CD4-positive, alpha-beta T cell treated with Interleukin-21 for 1 hour (primary cell): ENCODE data around the gene CLDND2.

ENCODE experiments used
- DNase-seq: peaks from one replicate; pipeline ENCODE4 v3.0.0-alpha.2; 2020

CLDND2 gene

GRCh38 chr19:51380379-51380778, 11.6 kb upstream of the CLDND2 start:
- no peak for DNase-seq

GRCh38 chr19:51377422-51377821, 8.6 kb upstream of the CLDND2 start:
- DNase-seq = no peak

DNA sequence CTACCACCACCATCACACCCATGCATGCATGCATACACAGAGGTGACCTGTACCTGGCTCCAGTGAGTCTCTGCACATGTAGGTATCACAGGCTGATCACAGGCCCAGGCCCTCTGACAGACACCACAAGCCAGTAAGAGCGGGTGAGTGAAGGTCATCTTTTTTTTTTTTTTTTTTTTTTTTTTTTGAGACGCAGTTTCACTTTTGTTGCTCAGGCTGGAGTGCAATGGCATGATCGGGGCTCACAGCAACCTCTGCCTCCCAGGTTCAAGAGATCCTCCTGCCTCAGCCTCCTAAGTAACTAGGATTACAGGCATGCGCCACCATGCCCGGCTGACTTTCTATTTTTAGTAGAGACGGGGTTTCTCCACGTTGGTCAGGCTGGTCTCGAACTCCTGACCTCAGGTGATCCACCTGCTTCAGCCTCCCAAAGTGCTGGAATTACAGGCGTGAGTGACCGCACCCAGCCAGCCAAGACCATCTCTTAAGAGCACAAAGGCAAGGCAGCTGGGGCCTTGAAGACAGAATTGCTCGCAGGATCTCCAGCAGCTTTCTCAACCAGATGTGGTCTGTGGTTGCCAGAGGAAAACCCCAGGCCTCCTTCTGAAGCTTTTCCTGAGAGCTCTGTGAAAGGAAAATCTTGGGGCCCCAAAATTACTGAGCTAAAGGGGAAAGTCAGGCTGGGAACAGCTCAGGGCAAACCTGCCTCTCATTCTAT, 6.9 kb upstream of the CLDND2 start:
- peak; percentile 48 for DNase-seq

GRCh38 chr19:51372649-51373504, 4.1 kb upstream of the CLDND2 start, which contains the start of gene NKG7:
Gene NKG7, minus strand, starts transcription at chr19:51372654. Its CDS starts 119 bp downstream, at chr19:51372535.
- peak; percentile 89 for DNase-seq

DNA sequence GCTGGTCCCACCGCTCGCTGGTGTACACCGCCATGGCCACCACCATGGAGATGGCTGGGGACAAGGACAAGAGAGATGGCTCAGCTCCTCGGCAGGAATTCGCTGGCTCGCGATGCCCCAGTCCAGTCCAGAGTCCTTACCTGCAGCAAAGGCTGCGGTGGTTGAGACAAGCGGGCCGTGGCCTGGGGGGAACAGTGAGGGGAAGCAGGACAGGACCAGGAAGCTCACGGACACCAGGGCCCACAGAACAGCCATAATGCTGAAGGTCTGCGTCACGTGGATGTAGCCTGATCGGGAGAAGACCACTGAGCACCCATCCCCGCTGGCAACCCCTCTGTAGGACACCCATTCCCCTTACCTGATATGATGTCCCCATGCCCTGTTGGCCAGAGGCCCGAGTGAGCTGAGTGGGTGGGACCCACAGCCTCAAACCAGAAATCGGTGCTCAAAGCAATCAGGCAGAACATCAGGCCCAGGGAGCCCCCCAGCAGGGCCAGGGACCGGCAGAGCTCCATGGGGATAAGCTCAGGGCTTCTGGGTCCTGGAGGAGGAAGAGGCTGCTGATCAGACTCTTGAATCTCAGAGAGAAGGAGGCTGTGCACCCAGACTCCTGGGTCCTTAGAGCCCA, 3.3 kb upstream of the CLDND2 start:
- DNase-seq = no peak

DNA sequence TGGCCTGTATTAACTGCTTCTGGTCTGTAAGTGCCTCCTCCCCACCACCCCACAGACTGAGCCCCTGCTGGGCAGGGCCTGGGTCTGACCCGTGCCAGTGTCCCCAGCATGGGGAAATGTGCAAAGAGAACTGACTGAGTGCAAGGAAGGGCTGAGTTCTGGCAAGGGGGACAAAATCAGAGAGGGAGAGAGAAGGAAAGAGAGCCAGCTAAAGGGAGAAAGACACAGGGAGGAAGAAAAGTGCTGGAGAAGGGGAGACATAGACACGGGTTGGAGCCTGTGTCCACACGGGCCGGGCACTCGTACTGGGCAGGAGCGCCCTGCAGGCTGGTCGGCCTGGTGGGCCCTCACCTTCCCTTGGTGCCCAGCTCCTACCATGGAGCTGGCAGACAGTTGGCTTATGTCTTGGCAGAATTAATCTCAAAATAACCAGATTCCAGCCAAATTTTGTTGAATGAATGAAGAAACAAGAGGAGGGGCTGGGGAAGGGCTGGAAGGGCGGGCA, 2.4 kb upstream of the CLDND2 start:
- DNase-seq = no peak

- DNase-seq = no peak
These were observed 1.4 kb upstream of the CLDND2 start for GRCh38 chr19:51370230-51370629.

- DNase-seq = peak; percentile 97
These were observed 1.0 kb downstream of the CLDND2 start for GRCh38 chr19:51367565-51368365.

- DNase-seq = no peak
These were observed 1.6 kb downstream of the CLDND2 start for GRCh38 chr19:51367255-51367564.

DNA sequence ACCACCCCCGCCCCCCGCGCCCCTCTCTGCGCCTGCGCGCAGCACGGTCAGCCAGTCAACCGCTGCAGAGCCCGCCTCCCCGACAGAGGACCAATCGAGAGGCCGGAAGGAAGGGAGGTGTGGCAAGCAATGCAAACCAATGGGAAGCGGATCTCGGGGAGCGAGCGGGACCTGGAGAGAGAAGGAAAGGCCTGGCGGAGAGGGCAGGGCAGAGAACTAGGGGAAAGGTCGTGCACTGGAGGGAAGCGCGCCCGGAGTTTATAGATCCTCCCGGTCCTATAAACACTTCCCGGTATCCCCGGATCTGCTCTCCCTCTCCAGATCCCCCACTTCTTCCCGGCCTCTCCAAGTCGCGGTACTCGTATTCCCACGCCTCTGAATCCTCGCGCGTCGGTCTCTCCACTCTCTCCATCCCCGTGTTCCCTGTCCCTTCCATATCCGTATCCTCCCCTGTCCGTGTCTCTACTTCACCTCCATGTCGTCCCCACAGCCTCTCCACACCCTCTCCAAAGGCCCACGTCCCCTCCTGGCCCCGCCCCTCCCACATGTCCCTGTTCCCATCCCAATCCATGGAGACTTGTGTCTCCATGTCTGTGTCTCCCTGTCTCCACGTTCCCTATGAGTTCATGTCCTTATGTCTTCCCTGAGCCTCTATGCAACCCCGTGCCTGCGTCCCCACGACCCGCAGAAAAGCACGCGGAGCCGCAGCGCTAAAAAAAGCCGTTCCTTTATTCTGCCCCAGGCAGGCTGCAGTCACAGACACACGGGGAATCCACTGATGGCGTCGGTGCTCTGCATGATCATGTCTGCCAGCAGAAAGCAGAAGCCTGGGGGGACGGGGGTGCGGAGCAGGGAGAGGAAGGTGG, 2.2 kb downstream of the CLDND2 start:
- DNase-seq = peak; percentile 96

DNA sequence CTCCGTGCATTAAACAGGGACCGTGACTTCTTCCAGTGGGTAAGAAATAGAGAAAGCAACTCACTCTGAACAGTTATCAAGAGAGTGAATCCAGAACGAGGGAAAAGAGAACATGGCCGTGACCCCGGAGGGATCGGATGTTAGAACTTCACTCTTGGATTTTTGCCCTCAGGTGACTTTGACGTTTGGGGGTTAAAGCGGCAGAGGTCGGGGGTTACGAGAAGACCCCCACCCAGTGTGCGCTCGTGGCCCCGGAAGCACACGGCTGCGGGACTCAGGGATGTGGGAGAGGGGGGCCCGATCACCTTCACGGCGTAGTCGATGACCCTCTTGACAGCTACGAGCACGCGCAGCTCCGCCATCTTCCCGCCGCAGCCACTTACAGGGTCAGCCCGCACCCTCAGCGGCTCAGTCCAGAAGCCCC, 2.8 kb downstream of the CLDND2 start, which contains the start of gene ETFB:
TSS of gene ETFB (minus strand) at position 424 of the 424 bp plus-strand sequence. CDS start at position 362, 62 bp downstream.
- no peak for DNase-seq

GRCh38 chr19:51365211-51365964, 3.4 kb downstream of the CLDND2 start:
- DNase-seq = peak; percentile 28

DNA sequence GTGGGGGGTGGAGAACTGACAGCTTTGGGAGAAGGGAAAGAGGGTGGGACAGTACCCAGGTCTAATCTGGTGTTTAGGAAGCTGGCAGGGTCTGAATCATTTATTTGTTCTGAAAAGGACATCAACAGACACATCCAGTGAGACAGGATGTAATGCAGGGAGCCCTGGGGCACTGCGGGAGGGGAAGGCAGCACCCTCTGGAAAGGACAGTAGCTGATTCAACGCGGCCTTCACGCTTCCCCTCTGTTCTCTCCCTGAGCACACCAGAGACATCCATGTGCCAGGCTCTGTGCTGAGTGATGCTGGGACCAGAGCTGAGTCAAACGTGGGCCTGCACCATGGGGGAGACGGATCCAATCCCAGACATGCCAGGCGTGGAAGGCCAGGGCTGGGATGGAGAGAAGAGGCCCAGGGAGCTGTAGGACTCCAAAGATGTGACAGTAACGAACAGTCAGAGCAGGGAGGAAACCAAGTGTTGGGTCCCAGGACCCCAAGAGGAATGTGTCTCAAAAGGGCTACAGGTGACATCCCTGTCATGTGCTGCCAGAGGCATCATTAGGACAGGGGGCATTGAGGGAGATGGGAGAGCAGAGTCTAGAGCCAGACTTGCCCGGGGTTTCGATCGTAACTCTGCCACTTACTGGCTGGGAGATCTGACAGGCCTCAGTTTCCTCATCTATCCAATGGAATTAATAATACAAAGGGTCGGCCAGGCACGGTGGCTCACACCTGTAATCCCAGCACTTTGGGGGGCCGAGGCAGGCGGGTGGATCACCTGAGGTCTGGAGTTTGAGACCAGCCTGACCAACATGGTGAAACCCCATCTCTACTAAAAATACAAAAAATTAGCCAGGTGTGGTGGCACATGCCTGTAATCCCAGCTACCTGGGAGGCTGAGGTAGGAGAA, 4.3 kb downstream of the CLDND2 start:
- DNase-seq = no peak

GRCh38 chr19:51361239-51361638, 7.6 kb downstream of the CLDND2 start:
- DNase-seq = no peak

DNA sequence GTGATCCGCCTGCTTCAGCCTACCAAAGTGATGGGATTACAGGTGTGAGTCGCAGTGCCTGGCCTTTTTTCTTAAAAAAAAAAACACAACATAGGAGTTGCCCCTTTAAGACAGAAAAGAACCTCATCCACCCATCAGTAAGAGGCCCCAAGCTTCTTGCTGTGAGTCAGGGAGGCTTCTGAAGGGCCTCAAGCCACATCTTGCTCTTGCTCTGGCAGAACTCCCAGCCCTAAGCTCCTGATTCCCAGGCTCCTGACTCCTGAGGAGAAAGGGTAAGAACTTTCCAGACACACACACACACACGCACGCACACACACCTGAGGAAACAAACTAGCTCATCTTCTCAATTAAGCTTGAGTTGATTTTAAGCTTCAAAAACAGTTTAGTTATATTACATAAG, 9.5 kb downstream of the CLDND2 start:
- no peak for DNase-seq

DNA sequence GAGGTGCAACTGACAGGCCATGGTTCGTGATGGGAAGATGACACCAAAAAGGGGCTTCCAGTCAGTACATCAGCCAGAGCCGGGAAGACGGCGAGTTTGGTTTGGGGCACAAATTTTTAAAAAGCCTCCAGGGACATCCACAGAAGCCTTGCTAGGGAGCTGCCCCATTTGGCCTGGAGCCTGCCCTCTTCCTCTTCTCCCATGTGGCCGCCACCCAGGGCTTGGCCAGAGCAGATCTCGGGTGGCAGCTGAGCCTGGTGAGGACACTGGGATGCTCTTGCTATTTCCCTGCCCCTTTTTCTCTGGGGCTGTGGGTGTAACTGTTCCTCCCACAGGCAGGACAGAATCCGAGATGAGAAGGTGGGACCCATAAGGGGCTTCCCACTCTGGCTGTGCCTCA, 10.9 kb downstream of the CLDND2 start:
- DNase-seq = no peak

DNA sequence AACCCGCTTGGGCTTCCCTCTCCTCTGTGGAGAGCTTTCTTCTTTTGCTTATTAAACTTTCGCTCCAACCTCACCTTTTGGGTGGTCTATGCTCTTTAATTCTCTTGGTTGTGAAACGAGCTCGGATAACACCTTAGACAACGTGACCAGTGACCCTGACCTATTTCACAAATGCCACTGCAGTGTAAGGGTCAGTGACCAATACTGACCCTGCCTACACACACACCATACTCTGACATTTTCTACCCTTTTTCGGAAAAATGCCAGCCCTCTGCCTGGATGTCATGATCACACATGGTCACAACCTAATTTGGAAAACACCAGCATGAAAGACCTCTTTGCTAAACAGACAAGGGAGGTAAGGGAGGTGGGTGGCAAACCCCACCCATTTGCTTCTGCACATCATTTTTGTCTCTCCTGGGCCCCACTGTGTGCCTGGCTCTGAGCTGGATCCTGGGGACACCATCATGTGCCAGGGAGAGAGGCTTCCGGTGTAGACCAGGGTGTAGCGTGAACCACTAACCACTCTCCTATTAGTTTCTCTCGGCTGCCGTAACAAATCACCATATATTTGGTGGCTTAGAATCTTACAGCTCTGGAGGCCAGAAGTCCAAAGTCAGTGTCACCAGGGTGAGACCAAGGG, 12.5 kb downstream of the CLDND2 start:
- no peak for DNase-seq

GRCh38 chr19:51354742-51355148, 14.1 kb downstream of the CLDND2 start:
- peak; percentile 46 for DNase-seq

DNA sequence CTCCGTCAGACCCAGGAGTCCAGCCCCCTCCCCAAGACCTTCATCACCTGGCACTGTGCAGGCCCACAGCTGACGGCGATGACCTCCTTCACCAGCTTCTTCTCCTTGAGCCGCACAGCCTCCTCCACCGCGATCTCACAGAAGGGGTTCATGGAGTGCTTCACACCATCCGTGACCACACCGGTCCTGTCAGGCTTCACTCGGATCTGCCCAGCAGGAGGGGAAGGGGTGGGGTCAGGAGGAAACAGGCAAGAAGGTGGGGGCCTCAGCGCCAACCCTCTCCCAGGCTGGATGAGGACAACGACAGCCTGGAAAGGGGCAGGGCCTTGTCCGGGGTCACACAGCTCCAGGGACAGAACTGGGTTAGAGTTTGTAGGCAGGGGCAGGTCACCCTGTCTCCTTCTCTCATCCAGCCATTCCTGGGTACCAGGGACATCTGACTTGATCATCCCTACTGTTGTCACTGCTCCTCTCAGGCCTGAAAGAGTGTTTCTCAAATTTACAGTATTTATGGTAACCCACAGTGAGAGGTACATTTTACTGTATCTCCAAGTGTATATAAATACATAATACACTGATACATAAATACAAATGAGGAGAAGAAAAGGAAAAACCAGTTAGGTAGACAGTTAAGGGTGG, 14.6 kb downstream of the CLDND2 start:
- no peak for DNase-seq
